AG04449 (cell line): ENCODE results near the gene GPR146.

ENCODE experiments used
- CTCF ChIA-PET: fragments of 350-600 bp; formaldehyde crosslinking; extraction: SDS; loops from one replicate; lab custom pipeline; 2021; ENCODE audit warnings: antibody characterized with exemption; lab: Yijun Ruan, JAX
- POLR2A ChIA-PET: fragments of 400-600, 350-600 bp; formaldehyde crosslinking; extraction: SDS; loops from one replicate; lab custom pipeline; 2020; ENCODE audit warnings: antibody characterized with exemption, inconsistent platforms; lab: Yijun Ruan, JAX
- DNase-seq: peaks from one replicate; pipeline ENCODE4 v3.0.0-alpha.2; 2010; ENCODE audit warnings: low read depth, low spot score
- H3K4me3 ChIP-seq: 2 replicates; pipeline ENCODE4 v1.5.1; 2011; ENCODE audit warnings: low read depth, mild to moderate bottlenecking, control low read depth, low read length
- TF ChIP-seq, protein P1 (sequence below): IDR thresholded peaks from one replicate; pipeline ENCODE4 v1.5.1; 2011; ENCODE audit warnings: mild to moderate bottlenecking, moderate library complexity, low read length, control low read depth, inconsistent platforms; ENCODE audit not compliant: insufficient read depth; ENCODE audit errors: missing control alignments

GPR146 gene

DNA sequence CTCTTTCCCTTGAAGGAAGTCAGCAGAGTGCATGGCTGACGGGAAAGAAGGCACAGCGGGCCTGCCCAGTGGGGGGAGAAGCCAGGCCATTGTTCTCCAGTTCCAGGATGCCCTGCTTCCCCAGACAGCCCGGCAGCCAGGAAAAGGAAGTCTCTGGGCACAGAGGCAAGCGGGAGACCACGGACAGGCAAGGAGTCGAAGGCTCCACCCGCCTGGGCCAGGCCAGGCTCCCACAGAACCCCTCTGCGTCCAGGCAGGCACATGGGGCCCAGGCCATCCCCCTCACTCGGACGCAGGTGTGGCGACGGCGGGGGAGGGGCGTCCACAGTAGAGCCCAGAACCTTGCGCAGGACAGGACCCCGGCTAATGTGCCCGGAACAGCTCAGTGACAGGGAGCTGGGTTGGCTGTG, 8.7 kb downstream of the GPR146 start:
- ChIA-PET CTCF (interaction anchor here (0.8 to 7.0 kb wide), 7 partner anchors 8 to 61 kb away, joined by 3 to 53 read pairs (median 4); partner anchors contain the start of genes GPER1 and GPR146), POLR2A (no interaction called here)
- DNase-seq, result no peak
- TF ChIP-seq, protein P1, sequence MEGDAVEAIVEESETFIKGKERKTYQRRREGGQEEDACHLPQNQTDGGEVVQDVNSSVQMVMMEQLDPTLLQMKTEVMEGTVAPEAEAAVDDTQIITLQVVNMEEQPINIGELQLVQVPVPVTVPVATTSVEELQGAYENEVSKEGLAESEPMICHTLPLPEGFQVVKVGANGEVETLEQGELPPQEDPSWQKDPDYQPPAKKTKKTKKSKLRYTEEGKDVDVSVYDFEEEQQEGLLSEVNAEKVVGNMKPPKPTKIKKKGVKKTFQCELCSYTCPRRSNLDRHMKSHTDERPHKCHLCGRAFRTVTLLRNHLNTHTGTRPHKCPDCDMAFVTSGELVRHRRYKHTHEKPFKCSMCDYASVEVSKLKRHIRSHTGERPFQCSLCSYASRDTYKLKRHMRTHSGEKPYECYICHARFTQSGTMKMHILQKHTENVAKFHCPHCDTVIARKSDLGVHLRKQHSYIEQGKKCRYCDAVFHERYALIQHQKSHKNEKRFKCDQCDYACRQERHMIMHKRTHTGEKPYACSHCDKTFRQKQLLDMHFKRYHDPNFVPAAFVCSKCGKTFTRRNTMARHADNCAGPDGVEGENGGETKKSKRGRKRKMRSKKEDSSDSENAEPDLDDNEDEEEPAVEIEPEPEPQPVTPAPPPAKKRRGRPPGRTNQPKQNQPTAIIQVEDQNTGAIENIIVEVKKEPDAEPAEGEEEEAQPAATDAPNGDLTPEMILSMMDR, result no peak
- H3K4me3 ChIP-seq, result no peak overlapping the region

DNA sequence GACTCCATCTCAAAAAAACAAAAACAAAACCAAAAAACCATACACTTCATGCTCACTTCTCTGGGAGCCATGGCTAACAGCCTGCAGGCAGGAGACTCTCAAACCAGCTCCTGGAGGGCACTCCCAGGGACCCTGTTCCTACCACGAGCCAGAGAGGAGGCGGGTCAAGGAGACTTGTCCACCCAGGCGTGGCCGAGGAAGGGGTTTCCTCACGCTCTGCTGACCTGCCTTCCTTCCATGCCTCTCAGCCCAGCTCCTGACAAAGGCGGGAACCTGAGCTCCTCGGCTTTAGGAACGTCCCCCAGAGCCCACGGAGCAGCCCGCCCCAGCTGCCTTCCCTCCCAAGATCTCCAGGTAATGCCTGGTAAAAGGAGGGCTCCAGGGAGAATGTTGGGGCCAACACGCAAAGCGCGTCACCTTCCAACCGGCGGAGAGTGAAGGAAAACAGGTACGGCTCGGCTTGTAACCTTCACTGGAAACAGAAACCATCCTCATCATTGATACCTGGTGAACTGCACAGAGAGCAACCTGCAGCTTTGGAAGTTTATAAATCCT, 9.5 kb downstream of the GPR146 start:
- no peak for DNase-seq
- TF ChIP-seq, protein P1, result no peak
- H3K4me3 ChIP-seq, result no peak overlapping the region
- ChIA-PET CTCF (interaction anchor here (0.8 to 7.0 kb wide), 5 partner anchors 9 to 62 kb away, joined by 3 to 53 read pairs (median 9); partner anchors contain the start of genes GPER1 and GPR146), POLR2A (no interaction called here)

DNA sequence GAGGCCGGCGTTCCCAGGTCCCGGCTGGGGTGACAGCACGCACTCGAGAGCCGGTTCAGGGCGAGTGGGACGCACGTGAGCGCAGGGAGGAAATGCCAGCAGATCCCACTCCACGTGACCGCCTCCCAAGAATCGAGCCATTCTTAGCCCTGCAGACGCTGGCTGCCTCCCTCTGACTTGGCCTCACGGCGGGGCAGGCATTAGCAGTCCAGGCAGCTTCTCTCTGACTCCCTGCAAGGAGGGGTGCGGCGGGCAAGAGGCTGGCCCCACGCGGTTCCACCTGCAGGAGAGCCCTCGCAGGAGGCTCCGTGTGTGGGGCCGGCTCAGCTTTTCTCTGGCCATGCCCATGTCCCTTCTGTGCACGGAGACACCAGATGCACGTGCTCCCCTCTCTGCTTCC, 10.1 kb downstream of the GPR146 start:
- ChIA-PET POLR2A (no interaction called here), CTCF (interaction anchor here (4.4 to 7.0 kb wide), 2 partner anchors 10 to 62 kb away, joined by 22 to 53 read pairs; no protein-coding TSS in a partner anchor)
- H3K4me3 ChIP-seq, result no peak overlapping the region
- TF ChIP-seq, protein P1, result no peak
- DNase-seq, result no peak

DNA sequence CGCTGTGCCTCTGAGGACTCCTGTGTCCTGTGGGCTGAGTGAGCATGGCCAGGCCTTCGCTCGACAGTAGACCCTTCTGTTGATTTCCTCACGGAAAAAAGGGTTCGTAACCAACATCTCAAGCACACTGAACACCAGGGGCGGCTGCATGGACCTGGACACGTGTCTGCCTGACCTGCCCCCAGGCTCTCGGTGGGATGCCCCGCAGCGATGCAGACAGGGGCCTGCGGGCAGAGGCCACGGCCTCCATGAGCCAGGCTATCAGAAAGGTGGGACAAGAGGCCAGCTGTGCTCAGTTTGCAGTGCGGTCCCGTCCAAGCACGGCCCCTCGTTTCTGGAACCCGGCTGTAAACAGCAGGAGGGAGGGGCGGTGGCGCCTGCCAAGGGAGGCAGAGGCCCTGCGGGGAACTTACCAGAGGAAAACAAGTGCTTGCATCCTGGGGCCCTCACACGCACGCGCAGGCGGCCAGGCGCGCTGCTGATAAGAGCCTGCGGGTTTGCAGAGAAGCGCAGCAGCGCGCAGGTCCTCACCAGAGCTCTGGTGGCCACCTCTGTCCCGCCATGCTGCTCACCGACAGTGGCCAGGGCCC, 10.6 kb downstream of the GPR146 start:
- TF ChIP-seq, protein P1, result no peak
- no peak for DNase-seq
- POLR2A ChIA-PET, result no interaction called here
- no peak overlapping the region for H3K4me3 ChIP-seq
- CTCF ChIA-PET, result interaction anchor here (4.4 to 7.0 kb wide), 2 partner anchors 10 to 63 kb away, joined by 22 to 53 read pairs; no protein-coding TSS in a partner anchor

DNA sequence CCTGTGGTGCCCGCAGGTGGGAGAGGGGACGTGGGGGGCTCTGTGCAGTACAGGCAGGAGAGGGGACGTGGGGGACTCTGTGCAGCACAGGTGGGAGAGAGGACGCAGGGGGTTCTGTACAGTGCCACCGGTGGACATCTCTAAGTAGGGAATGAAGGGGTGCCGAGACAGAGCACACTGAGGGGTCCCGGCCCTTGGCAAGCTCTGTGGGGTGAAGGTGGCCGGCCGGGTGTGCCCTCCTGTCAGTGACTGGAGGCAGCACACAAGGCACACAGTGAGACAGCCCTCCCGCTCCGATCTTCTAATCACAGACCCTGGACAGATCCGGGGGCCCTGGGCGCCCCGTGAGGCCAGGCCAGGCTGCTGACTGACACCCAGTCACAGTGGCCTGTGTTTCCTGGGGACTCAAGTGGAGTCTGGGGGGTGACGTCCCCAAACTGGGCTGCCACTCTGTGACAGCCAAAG, 11.2 kb downstream of the GPR146 start:
- H3K4me3 ChIP-seq, result no peak overlapping the region
- ChIA-PET CTCF (interaction anchor here (0.8 to 14.2 kb wide), 3 partner anchors 9 to 60 kb away, joined by 3 to 558 read pairs (median 53); no protein-coding TSS in a partner anchor), POLR2A (no interaction called here)
- no peak for DNase-seq
- TF ChIP-seq, protein P1, result no peak
